Stimulated activated CD4-positive, alpha-beta T cell treated with anti-CD3 and anti-CD28 coated beads, Interleukin-15, amount 100 ng/mL, for 24 hours (primary cell): ENCODE data around the gene C9orf72.
A peak's percentile ranks its signal among the peaks of the same experiment; 100 is the strongest.
"Not testable (repeated sequence)": the region's sequence is repeated elsewhere in the genome, so short reads cannot be mapped to it uniquely, and the experiment has no call there.

Experiments
- DNase-seq: peaks from one replicate; pipeline ENCODE4 v3.0.0-alpha.2; 2020

C9orf72 gene

GRCh38 chr9:27572918-27573633, at the start of gene C9orf72:
TSS of gene C9orf72 (minus strand) at chr9:27573481. CDS start at chr9:27567120, 6,361 bp downstream.
- DNase-seq: peak; percentile 88

DNA sequence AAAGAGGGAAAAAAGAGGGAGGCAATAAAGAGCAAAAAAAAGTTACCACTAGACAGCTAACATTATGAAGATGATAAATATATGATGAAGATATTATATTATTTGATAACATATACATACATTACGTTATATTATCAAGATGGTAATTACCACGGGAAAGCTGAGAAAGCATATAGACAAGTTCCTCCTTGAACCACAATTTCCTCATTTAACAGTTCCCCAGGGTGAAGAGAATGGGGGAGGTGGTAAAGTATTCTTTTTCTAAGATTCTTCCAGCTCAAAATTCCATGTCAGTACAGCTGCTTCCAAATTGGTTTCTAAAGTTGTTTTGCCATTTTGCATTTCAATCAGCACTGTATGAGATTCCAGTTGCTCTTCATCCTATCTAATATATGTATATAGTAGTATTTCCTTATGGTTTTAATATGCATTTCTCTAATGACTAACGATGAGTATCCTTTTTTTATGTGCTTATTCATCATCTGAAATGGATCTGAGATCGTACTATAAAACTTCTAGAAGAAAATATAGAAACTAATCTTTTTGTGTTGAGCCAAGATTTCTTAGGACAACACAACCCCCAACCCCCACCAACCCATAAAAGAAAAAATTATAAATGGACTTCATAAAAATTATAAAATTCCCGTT, 49.5 kb upstream of the C9orf72 start:
- DNase-seq: no peak

GRCh38 chr9:27619743-27620142, 46.5 kb upstream of the C9orf72 start:
- no peak for DNase-seq

DNA sequence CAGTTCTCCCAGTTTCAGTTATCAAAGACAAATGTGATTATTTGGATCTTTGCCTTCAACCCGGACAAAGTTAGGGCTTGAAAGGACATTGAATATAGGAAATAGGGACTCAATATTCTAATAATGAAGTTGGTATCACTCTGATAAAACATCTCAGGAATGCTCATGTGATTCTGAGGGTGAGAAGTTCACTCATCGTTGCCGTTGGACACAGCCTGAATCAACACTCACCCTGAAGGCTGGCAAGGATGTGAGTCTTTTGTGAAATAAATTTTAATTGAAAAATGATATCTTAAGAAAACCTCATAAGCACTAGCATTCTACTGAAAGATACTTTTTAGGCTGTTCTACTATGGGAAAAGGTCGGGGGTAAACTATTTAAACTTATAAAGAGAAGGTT, 44.8 kb upstream of the C9orf72 start:
- no peak for DNase-seq

- no peak for DNase-seq
These were observed 41.3 kb upstream of the C9orf72 start for GRCh38 chr9:27614551-27614950.

- not testable (repeated sequence) for DNase-seq
These were observed 38.8 kb upstream of the C9orf72 start for GRCh38 chr9:27612036-27612435.

DNA sequence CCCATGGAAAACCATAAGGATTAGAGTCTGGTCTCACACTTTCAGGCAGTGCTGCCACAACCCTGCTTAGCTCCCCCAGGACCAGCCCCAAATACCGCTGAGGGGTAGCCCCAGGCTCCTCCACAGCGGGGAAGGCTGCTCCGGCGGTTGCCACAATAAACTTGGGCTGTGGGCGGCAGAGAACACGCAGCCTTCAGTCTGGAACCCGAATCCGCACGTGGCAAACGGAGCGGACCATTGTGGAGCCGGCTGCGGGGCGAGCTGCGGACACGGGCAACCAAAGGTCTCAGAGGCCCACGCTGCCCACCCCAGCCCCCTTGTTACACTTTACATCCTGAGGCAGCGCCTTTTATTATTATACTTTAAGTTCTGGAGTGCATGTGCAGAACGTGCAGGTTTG, 37.3 kb upstream of the C9orf72 start:
- DNase-seq: no peak

DNA sequence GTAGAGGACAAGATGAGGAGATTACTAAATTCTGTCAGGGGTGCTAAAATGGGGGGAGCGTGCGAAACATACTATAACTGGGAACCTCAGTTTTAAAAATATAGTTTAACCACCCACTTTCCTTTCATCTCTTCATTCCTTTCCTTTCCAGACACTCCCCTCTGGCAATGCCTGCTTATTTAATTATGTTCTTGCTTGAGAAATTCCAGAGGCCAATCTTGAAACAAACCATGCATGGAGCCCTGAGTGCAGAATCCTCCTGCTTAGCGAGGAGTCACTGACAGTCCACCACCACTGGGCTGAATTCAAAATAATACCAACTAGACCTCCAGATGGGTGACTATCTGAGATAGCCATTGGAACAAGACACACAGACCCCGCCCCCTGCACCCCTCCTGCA, 29.7 kb upstream of the C9orf72 start:
- DNase-seq: no peak

GRCh38 chr9:27602142-27602861, 29.0 kb upstream of the C9orf72 start:
- DNase-seq: no peak

DNA sequence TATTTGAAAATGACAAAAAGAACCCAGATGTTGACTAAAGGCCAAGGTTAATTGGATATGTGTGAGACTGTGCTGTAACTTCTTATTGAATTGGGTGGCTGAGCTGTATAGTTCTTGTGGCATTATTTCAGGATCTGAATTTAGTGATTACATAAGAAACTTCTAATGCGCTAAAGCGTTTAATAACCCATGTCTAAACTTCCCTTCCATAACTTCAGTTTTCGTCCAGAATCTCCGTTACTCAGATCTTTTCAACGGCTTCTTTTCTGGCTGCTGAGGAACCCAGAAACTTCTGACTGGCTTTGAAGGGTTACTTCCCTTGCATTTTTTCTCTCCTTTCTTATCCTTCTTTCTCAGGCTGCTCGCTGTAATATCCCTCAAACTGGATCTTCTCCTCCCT, 28.1 kb upstream of the C9orf72 start:
- no peak for DNase-seq

GRCh38 chr9:27600256-27600655, 27.0 kb upstream of the C9orf72 start:
- DNase-seq: no peak

DNA sequence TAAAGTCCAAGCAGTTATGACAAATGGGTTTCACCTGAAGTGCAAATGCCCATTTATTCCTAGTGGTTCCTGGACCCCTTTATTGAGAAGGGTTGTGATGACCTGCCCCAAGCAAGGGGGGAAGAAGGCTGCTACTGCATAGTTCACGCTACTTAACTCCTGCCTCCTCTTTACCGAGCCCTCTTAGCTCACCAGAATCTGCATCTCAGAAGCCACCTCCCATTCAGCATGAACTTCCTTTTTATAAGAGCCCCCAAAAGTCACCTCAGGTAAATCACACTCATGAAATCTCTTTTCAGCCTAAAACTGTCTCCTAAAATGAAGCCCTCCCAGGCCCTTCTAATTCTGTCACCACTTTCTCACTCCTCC, 26.6 kb upstream of the C9orf72 start:
- no peak for DNase-seq

DNA sequence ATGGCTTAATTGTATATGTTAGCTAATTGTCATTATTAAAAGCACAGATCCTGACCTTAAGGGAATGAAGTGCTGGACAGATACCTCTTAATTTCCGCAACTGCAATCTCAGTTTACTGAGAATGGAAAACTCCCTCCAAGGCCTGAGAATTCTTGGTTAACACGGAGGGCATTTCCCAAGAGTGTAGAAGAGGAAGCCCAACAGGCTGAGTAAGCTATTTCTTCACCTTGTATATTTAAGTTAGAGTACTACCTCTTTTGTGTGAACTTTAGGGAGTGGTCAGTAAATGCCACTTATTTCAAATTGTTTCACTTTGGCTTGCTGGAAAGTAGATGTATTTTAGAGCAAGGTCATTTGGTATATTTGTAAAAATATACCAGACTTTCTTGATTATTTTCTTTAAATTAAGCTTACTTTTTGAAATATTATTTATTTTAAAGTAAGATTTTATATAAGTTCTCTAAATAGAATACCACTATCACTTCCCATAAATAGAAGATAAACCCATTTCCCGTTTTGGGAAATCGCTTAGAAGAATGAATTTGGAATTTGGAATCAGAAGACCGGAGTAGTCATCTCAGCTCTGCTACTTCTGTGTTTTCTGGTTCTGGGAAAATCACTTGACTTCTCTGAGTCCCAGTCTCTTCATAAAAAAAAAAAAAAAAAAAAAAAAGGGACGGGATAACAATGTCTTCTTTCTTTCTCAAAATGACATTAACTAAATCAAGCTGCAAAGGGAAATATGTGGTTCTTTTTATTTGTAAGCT, 26.0 kb upstream of the C9orf72 start:
- no peak for DNase-seq

DNA sequence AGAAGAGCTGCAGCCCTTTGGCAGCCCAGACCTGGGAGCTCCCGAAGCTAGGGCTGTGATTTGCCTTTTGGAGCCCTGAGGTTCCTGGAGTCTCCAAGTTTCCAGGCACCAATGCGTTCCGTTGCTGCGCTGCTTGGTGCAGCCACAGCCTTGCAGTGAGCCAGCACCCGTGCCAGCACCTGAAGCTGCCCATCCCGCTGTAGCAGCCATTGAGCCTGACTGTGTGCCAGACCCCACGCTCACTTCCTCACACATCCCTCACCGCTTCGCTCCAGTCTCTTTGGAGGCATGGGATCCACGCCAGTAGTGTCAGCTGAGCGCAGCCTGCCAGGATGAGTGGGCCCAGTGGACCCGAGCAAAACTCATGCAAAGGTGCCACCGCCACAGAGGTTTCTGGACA, 22.5 kb upstream of the C9orf72 start:
- DNase-seq: no peak

- no peak for DNase-seq
These were observed 18.4 kb upstream of the C9orf72 start for GRCh38 chr9:27591672-27592071.

DNA sequence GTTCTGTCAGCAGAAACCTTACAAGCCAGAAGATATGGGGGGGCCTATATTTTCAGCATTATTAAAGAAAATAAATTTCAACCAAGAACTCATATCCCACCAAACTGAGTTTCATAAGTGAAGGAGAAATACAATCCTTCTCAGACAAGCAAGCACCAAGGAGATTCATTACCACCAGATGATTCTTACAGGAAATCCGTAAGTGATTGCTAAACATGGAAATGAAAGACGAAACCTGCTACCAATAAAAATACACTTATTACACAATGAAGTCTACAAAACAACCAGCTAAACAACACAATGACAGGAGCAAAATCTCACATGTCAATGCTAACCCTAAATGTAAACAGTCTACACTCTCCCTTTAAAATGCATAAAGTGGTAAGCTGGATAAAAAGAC, 17.8 kb upstream of the C9orf72 start:
- no peak for DNase-seq

DNA sequence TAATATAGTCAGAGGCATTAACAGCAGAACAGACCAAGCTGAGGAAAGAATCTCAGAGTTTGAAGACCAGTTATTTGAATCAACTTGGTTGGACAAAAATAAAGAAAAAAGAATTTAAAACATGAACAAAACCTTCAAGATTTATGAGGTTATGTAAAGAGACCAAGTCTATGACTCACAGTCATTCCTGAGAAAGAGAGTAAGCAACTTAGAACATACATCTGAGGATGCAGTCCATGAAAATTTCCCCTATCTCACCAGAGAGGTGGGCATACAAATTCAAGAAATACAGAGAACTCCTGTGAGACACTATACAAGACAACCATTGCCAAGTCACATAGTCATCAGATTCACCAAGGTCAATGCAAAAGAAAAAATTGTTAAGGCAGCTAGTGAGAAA, 17.4 kb upstream of the C9orf72 start:
- no peak for DNase-seq

DNA sequence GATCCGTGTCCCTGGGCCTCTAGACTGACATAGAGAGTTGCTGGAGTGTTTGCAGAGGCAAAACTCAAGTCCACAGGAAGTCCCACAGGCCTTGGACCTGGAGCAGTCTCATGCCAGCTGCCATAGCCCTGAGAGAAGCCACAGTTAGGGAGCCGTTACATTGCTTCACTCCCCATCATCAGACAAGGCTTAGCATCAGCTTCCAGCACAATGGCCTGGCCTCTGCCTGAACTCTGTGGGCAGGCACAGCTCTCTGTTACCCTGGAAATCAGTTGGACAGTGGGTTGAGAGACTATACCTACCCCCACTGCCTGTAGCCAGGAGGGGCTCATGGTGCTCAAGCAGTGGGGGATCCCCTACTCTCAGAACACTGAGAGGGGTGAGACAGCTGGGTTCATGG, 16.2 kb upstream of the C9orf72 start:
- no peak for DNase-seq

GRCh38 chr9:27586304-27586703, 13.0 kb upstream of the C9orf72 start:
- no peak for DNase-seq

DNA sequence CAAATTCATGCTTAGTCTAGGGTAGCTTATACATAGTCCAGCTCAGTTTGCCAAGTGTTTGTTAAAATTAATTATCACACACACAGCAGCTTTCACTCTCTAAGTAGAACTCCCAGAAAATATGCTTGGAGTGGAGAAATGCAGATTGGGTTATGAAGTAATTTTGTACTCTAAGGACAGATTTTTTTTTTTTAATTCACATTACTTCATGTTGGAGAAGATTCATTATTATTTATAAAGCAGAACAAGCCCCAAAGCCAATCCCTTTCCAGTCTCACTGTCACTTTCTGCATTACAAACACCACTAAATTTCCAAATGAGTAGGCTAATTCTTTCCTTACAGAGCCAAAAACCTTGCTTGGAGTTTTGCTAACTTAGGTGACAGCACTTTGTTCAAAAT, 11.7 kb upstream of the C9orf72 start:
- DNase-seq: no peak

GRCh38 chr9:27582794-27583193, 9.5 kb upstream of the C9orf72 start:
- no peak for DNase-seq

GRCh38 chr9:27581826-27582225, 8.5 kb upstream of the C9orf72 start:
- no peak for DNase-seq
